CMK (cell line): ENCODE data around the gene H6PD.

Experiments
- DNase-seq: peaks from one replicate; pipeline ENCODE4 v3.0.0-alpha.2; 2010; ENCODE audit warnings: low read depth

Gene H6PD

DNA sequence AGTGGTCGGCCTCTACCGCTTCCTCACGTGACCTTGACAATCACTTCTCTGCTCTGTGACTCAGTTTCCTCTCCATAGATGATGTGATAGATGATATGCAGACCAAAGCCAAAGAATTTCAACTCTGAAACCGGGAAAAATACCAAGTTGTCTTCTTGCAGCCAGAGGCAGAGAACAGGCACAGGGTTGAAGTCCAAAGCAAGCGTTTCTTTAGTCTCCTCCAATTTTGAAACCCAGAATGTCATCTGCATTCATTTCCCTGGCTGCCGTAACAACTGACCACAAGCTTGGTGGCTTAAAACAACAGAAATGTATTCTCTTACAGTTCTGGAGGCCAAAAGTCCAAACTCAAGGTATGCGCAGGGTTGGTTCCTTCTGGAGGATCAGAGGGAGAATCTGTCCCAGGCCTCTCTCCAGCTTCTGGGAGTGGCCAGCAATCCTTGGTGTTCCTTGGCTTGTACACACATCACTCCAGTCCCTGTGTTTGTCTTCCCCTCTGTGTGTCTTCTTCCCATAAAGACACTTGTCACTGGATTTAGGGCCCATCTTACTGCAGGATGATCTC, 30.3 kb upstream of the H6PD start:
- DNase-seq, result no peak

DNA sequence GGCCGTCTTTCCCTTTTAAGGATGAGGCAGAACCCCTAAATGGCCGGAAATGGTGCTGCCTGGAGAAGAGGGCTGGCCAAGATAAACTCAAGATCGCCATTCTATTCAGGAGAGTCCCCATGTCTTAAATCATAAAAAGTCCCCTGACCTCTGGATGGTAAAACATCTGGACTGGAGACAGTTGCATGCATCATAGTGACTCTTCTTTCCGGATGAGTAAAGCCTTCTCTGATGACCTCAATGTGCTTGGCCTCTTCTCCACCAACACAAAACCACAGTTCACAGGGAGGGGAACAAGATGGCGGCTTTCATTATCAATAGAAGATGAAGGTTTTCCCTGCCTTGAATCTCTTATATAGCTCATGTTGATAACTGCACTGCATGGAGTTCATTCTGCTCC, 27.5 kb upstream of the H6PD start:
- DNase-seq, result no peak

DNA sequence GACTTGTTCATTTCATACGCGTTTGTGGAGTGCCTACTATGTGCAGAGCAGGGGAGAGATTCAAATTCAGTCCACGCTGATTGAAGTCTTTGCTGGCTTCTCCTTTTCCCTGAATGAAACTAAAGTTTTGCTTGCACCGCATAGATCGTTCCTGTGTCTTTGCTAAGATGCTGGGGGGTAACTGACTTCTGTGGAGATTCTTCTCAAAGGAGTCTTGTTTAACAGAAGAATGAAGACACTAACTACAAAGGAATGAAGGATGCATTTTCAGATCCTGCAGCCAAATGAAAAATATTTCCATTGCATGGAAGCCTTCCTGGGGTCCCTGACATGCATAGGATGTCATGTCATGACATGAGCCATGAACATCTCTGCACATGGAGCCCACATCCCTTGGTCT, 26.9 kb upstream of the H6PD start:
- no peak for DNase-seq

DNA sequence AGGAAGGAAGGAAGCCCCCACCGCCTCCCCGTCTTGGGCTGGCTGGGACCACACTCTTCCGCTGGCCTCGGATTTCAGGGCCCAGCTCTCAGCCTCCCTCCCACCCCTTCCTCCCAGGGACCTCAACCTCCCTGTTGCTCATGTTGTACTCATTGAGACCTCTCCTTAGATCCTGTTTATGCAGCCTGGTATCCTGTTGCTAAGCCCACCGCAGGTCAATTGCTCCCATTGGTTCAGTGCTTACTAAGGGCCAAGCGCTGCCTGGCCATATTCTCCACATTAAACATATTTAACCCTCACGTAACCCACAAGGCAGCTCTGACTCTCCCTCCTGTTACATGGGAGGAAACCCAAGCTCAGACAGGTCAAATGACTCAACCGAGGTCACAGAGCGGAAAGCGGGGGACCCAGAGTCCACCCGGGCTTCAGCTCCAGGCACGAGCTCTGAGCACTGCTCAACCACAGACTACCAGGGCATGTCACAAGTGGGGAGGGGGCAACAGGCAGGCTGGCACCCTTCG, 23.2 kb upstream of the H6PD start:
- DNase-seq, result no peak

DNA sequence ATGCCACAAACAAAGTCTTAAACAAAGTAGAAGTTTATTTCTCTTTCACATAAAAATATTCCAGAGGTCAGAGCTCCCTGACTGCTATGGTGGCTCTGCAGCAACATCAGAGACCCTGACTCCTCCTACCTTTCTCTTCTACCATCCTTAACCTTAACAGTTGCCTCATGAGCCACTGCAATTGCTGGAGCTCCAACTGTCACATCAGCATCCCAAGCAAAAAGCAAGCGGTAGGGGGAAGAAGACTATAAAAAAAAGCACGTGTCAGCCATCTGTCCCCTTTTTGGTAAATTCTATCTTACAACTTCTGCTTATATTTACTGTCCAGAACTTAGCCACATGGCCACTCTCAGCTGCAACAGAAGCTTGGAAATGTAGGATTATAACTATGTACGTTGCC, 21.8 kb upstream of the H6PD start:
- DNase-seq, result no peak

DNA sequence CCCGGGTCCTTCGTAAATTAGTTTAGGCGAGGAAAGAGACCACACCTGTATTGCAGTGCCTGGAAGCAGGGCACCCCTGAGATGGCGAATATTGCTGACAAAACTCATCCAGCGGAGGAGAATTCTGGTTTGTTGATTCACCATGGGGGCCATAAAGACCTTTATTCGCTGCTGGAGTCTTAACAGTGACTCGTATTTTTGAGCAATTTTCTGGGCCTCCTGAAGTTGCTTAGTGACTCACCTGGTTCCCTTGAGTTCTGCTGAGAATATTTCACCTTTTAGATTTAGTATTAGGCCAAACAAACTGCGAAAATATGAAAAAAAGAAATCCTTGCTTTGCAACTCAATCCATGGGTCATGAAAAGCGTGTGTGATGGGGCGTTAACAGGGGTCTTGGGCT, 20.6 kb upstream of the H6PD start:
- DNase-seq, result no peak

DNA sequence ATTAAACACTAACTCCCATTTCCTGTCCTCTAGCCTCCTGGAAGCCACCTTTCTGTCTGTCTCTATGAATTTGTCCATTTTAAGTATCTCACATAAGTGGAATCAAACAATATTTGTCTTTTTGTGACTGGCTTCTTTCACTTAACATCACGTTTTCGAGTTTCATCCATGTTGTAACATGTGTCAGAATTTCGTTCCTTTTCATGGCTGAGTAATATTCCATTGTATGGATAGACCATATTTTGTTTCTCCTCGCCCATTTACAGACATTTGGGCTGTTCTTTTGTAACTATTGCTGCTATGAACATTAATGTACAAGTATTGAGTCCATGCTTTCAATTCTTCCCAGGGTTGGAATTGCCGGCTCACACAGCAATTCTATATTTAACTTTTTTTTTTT, 15.7 kb upstream of the H6PD start:
- DNase-seq, result no peak

DNA sequence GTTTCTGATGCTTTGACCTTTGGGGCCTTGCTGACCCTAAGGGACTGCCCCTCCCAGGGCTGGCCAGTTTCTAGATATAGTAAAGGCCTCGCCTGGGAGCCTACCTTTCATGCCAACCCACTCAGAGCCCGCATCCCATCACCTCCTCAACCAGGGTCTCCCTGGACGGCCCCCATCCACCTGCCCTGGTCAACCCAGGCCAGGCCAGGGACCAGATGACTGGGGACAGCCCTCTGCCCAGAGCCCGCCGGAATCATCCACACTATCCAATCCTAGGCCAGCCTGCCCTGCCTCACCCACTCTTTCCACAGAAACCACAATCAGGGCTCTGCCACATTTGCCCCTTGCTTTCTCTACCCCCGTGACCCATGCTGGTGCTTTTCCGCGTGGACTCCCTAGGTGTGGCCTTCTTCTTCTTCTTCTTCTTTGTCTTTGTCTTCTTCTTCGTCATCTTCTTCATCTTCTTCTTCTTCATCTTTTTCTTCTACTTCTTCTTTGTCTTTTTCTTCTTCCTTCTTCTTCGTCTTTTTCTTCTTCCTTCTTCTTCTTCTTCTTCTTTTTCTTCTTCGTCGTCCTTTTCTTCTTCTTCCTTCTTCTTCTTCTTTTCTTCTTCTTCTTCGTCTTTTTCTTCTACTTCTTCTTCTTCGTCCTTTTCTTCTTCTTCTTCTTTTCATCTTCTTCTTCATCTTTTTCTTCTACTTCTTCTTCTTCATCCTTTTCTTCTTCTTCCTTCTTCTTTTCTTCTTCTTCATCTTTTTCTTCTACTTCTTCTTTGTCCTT, 11.5 kb upstream of the H6PD start:
- no peak for DNase-seq

DNA sequence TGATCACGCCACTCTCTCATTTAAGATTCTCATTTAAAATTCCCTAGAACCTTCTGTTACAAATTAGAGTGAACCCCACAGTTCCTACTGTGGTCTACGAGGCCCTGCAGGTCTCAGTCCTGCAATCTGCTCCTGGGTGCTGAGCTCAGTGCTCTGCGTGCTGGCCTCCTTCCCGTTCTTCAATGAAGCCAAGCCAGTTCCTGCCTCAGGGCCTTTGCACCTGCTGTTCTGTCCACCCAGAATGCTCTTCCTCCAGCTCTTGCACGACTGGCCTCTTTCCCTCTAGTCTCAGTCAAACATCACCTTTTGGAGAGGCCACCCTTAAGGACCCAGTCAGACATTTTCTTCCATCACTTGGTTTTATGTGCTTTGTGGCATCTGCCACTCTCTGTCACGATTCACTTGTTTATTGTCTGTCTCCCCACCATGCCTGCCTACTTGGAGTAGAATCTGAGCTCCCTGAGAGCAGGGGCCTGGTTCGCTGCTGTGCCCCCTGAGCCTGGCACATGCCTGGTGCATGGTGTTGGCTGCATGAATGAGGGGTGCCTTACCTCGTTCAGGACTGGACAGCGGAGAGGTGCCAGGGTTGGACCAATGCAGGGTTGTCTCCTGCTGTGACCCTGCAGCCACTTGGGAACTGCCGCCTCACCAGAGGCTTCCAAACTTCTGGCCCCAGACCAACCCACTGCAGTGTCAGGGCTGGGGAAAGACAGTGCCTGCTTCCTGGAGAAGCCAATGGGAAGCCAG, 9.7 kb upstream of the H6PD start:
- no peak for DNase-seq

DNA sequence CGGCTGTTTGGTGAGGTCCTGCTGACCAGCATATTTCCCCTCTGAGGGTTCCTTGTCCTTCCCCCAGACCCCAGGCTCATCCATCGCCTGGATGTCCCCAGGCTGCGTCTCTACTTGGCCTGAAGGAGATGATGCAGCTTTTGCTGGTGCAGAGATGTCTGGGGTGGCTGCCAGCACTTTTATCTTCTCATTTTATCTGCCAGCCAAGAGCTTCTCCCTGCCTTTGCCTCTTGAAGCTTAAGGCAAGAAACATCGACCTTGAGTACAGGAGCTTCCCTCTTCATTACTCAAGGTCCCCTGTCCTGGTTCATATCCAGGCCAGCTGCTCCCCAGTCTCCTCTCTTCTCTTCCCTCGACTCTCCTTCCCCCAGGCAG, 9.2 kb upstream of the H6PD start:
- no peak for DNase-seq

DNA sequence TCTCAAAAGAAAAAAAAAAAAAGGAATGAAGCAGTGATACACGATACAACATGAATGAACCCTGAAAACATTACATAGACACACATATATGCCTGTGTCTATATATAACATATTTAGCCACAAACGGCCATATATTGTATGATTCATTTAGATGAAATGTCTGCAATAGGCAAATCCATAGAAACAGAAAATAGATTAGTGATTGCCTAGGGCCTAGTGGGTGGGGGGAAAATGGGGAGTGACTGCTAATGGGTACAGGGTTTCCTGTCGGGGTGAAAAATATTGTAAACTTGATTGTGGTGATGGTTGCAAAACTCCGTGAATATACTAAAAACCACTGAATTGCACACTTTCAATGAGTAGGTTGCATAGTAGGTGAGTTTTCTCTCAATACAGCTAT, 6.0 kb upstream of the H6PD start:
- no peak for DNase-seq

DNA sequence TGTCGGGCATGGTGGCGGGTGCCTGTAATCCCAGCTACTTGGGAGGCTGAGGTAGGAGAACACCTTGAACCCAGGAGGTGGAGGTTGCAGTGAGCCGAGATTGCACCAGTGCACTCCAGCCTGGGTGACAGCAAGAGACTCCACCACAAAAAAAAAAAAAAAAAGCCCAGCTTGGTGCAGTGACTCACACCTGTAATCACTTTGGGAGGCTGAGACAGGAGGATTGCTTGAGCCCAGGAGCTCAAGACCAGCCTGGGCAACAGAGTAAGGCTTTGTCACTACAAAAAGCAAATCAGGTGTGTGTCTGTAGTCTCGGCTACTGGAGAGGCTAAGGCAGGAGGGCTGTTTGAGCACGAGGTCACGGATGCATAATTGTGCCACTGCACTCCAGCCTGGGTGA, 5.0 kb upstream of the H6PD start:
- DNase-seq, result no peak

DNA sequence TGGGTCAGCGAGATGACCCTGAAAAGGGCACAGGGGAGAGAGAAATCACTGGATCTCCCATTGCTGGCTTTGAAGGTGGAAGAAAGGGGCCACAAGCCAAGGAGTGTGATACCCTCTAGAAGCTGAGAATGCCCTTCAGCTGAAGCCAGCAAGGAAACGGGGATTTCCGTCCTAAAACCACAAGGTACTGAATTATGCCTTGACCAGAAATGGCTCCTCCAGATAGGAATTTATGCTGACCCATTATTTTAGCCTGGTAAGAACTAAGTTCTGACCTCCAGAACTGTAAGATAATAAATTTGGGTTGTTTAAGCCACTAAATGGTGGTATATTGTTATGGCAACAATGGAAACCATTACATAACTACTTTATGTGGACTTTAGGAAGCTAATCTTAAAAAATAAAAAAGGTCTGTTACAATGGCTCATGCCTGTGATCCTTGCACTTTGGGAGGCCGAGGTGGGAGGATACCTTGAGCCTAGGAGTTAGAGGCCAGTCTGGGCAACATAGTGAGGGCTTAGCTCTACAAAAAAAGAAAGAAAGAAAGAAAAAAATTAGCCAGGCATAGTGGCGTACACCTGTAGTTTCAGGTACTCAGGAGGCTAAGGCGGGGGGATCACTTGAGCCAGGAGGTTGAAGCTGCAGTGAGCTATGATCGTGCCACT, 3.6 kb upstream of the H6PD start:
- no peak for DNase-seq

DNA sequence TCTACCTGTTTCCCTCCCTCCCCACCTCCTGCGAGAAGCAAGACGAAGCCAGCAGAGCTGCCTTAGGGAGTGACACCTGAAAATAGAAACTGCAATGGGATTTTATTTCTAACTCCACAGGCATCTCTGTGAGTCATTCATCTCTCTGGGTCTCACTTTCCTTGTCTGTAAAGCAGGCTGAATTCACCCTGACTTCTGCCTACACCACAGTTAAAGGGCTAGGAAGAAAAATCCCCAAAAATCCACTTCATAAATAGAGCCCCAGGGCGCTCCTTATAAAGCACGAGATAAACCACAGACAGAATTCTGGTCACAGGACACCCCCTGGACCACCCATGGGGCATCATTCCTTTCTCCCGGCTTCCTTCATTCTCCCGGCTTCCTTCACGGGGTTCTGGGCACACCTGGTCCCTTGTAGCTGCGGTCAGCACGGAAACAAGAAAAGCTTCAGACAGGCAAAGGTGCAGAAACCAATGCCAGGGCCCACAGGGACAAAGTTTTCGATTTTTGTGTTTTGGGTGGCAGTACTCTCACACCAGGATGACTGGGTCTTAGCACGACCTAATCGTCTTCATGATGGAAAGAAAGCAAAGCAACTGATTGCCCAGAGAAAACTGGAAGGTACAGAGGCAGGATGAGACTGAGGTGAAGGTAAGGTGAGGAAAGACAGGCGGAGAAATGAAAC, 2.8 kb upstream of the H6PD start:
- DNase-seq, result no peak

DNA sequence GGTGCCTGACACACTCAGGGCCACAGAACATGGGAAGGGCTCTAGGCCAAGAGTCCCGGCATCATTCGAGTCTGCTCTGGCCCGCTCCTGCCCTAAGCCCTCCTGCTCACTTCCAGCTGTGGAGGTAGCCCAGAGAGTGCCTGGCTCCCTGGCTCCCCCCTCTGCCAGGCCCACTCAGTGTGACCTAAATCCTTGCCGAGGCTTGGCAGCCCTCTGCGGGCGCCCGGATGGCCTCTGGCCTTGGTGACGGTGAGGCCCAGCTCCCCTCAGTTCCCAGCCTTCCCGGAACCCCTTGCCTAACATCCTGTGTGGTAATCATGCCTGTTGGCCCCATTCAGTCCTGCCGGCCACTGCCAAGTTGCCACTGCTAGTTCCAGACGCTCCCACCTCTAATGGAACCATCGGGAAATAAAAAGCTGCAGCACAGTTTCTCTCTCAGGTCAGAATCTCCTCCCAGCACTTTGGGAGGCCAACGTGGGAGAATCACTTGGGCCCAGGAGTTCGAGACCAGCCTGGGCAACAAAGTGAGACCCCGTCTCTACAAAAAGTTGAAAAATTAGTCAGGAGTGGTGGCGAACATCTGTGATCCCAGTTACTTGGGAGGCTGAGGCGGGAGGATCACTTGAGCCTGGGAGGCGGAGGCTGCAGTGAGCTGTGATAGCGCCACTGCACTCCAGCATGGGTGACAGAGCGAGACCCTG, 1.2 kb upstream of the H6PD start:
- no peak for DNase-seq

DNA sequence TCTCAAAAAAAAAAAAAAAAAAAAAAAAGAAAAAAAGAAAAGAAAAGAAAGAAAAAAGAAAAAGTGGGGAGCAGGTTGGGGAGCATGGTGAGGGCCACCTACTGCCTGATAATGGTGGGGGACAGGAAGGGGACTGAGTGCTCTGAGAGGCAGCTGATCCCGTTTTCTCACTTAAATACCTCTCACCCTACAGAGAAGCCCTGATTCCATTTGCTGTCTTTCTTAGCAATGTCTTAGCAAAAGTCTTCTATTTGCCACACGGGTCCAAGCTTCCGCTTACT, 692 bp upstream of the H6PD start:
- no peak for DNase-seq

DNA sequence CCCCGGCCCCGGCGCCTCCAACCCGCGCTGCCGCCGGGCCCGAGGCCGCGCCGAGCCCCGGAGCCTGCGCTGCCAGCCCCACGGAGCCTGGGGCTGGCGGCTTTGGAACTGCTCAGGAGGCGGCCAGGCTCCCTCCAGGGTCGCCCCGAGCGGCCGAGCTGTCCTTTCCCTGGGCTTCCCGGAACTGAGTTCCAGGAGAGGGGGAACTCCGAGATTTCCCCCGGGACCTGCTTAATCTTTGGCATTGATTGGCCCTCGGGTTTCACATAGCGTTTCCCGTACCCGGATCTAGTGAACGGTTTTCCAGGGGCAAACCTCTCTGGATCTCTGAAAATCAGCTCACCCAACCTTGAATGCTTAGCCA, 504 bp downstream of the H6PD start:
- DNase-seq, result no peak

DNA sequence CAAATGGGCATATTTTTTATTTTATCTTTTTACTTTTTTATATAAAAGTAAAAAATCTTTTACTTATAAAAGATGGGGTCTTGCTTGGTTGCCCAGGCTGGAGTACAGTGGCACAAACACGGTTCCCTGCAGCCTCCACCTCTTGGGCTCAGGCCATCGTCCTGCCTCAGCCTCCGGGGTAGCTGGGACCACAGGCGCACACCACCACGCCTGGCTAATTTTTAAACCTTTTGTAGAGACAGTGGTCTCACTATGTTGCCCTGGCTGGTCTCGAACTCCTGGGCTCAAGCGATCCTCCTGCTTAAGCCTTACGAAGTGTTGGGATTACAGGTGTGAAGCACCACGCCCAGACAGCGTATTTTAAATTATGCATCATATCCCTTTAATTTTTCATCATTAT, 986 bp downstream of the H6PD start:
- no peak for DNase-seq

DNA sequence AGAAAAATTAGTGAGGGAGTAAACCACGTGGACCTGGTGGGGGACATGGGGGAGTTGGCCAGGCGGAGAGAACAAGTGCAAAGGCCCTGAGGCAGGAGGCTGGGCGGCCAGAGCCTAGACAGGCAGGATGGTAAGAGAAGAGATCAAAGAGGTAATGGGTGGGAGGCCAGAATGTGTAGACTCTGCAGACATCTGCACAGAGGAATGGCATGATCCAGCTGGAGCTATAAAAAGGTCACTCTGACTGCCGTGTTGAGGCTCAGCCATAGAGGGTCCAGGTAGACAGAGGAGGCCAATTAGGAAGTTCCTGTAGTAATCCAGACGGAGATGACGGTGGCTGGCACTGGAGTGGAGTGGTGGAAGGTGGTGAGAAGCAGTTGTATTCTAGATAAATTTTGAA, 3.6 kb downstream of the H6PD start:
- DNase-seq, result no peak

DNA sequence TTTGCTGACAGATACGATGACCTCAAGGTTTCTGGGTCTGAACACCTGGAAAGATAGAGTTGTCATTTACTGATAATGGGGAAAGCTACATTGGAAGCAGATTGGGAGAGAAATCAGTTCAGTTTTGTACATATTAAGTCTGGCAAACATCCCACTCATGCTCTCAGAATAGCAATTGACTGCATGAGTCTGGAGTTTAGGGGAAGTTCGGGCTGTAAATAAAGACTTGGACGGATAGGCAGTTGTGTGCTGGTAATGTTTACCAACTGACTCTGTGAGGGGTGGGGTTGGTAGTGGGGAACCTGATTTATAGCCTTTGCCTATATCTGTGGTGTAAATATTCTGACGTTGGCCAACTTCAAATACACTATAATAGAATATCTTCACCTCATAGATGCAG, 4.0 kb downstream of the H6PD start:
- DNase-seq, result no peak

DNA sequence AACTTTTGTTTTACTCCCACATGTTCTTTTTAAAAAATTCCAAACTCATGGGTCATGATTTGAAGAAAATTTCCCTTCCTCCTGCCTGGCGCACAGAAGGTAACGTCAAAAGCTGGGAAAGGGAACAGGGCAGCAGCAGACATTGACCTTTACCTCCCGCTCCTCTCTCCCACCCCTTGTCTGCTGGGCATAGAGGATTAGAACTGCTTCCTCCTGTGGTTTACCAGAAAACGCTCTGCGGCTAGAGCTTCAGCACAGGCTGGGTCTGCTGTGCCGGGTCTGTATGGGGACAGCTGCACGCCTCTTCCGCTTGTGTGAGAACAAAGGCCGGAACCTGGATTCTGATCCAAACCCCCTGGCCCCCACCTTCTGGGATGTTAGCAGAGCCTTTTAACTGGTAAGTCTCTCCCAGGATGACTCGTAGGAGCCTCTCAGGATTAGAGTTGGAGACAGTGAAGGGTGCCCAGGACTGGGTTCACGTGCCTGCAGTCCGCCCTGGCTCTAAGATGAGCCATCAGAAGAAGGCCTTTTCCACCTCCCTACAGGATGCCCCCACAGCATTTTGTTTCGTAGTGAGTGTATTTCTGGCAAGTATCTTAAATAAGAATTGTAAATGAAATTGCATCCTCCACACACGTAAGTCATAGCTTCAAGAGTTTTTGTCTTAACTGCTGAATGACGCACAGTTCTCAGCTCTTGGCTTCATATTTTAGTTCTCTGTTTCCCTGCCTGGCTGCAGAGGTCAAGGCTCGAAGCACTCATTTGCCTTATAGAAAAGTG, 5.2 kb downstream of the H6PD start:
- DNase-seq, result peak; percentile 91
